Stimulated activated memory B cell treated with anti-CD40 and anti-IgM and Interleukin-4, amounts not matched to agents 10 μg/mL and 1 μg/mL and 100 μg/mL, for 72 hours (primary cell): ENCODE data around the gene BTF3.
"Not testable (repeated sequence)": the region's sequence is repeated elsewhere in the genome, so short reads cannot be mapped to it uniquely, and the experiment has no call there.

Experiments
- ATAC-seq: fragments of 150-1000 bp; cut with Tn5 transposase; 2 replicates; pipeline ENCODE4 v1.10.0; 2021
- H3K27ac Mint-ChIP-seq: one replicate; pipeline ENCODE4 v1.8.0; 2022; ENCODE audit warnings: mild to moderate bottlenecking, mixed read lengths
- H3K27me3 Mint-ChIP-seq: one replicate; pipeline ENCODE4 v1.8.0; 2022; ENCODE audit warnings: mixed read lengths
- H3K36me3 Mint-ChIP-seq: one replicate; pipeline ENCODE4 v1.8.0; 2022; ENCODE audit warnings: mixed read lengths
- H3K4me1 Mint-ChIP-seq: one replicate; pipeline ENCODE4 v1.8.0; 2022; ENCODE audit warnings: mixed read lengths
- H3K4me3 Mint-ChIP-seq: one replicate; pipeline ENCODE4 v1.8.0; 2022; ENCODE audit warnings: mild to moderate bottlenecking, moderate library complexity, mixed read lengths
- H3K9me3 Mint-ChIP-seq: one replicate; pipeline ENCODE4 v1.8.0; 2022; ENCODE audit warnings: mixed read lengths

The BTF3 gene

GRCh38 chr5:73497497-73498056, 665 bp upstream of the BTF3 start:
- Mint-ChIP-seq H3K27ac (peak overlapping the region; percentile 96), H3K4me3 (peak overlapping the region; percentile 99), H3K36me3 (peaks cover 24% of the 10 kb centered on the region), H3K27me3 (peaks cover 10% of the 10 kb centered on the region), H3K4me1 (peaks cover 27% of the 10 kb centered on the region), H3K9me3 (no peaks in the 10 kb centered on the region)
- ATAC-seq = no peak

DNA sequence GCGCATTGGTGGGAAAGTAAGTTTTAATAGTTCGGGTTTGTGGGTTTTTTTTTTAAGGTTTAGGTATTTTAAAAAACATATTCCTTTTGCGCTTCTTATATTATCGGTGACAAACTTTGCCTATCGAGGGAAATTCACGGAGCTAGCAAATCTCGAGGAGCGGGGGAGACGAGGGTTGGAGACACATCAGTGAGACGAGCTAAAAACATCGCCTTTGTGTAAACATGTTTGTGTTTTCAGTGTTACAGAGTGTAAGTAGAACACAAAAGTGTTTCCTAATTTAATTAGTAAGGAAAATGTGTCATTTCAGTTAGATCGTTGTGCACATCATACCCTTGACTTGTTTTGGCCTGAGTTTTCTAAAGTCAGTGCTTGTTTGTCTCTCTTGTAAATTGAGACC, 945 bp downstream of the BTF3 start:
- no peak for ATAC-seq
- H3K27ac Mint-ChIP-seq = peak overlapping the region; percentile 96
- no peaks in the 10 kb centered on the region for H3K9me3 Mint-ChIP-seq
- peaks cover 27% of the 10 kb centered on the region for H3K4me1 Mint-ChIP-seq
- peaks cover 4% of the 10 kb centered on the region for H3K27me3 Mint-ChIP-seq
- H3K36me3 Mint-ChIP-seq = peaks cover 25% of the 10 kb centered on the region
- peak overlapping the region; percentile 99 for H3K4me3 Mint-ChIP-seq

- peaks cover 27% of the 10 kb centered on the region for H3K4me1 Mint-ChIP-seq
- H3K9me3 Mint-ChIP-seq = no peaks in the 10 kb centered on the region
- peaks cover 30% of the 10 kb centered on the region for H3K36me3 Mint-ChIP-seq
- peak overlapping the region; percentile 99 for H3K4me3 Mint-ChIP-seq
- ATAC-seq = no peak
- peak overlapping the region; percentile 96 for H3K27ac Mint-ChIP-seq
- no peaks in the 10 kb centered on the region for H3K27me3 Mint-ChIP-seq
Observed at GRCh38 chr5:73499756-73500155, 1.5 kb downstream of the BTF3 start.

- Mint-ChIP-seq H3K4me3 (no peak overlapping the region), H3K9me3 (no peaks in the 10 kb centered on the region), H3K36me3 (peaks cover 40% of the 10 kb centered on the region), H3K4me1 (peaks cover 27% of the 10 kb centered on the region), H3K27me3 (no peaks in the 10 kb centered on the region), H3K27ac (peak overlapping the region; percentile 38)
- ATAC-seq = no peak
Observed at GRCh38 chr5:73501406-73501805, 3.2 kb downstream of the BTF3 start.

DNA sequence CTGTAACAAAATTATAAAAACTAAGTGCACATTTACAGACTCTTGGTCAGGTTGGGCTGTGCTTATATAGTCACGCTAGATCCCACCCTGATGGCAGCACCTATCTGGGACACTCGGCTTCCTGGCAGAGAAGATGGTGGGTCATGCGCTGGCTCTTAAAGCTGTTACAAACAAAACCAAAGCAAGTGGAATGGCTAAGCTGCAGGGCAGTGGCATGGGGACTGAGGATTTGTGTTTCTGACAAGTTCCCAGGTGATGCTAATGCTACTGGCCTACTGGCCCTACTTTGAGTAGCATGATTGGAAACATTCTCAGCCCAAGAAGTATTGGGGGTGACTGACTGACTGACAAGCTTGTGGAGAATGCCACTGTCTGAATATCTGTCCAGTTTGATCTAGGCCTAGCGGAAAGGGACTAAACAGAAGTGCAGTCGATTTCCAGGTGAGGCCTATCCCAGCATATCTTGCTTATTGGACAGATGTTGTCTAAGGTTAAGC, 8.3 kb downstream of the BTF3 start:
- Mint-ChIP-seq H3K9me3 (no peaks in the 10 kb centered on the region), H3K4me3 (no peak overlapping the region), H3K4me1 (peaks cover 2% of the 10 kb centered on the region), H3K27ac (no peak overlapping the region), H3K27me3 (no peaks in the 10 kb centered on the region), H3K36me3 (peaks cover 28% of the 10 kb centered on the region)
- no peak for ATAC-seq

GRCh38 chr5:73507062-73507461, 8.8 kb downstream of the BTF3 start:
- no peak overlapping the region for H3K4me3 Mint-ChIP-seq
- no peak overlapping the region for H3K27ac Mint-ChIP-seq
- no peaks in the 10 kb centered on the region for H3K4me1 Mint-ChIP-seq
- H3K9me3 Mint-ChIP-seq = no peaks in the 10 kb centered on the region
- no peak for ATAC-seq
- H3K27me3 Mint-ChIP-seq = no peaks in the 10 kb centered on the region
- H3K36me3 Mint-ChIP-seq = peaks cover 26% of the 10 kb centered on the region

GRCh38 chr5:73508521-73508920, 10.3 kb downstream of the BTF3 start:
- not testable (repeated sequence) for H3K9me3 Mint-ChIP-seq, H3K27me3 Mint-ChIP-seq, H3K4me3 Mint-ChIP-seq, H3K4me1 Mint-ChIP-seq, H3K27ac Mint-ChIP-seq
- ATAC-seq = peak; percentile 70
- H3K36me3 Mint-ChIP-seq = peaks cover 26% of the 10 kb centered on the region

DNA sequence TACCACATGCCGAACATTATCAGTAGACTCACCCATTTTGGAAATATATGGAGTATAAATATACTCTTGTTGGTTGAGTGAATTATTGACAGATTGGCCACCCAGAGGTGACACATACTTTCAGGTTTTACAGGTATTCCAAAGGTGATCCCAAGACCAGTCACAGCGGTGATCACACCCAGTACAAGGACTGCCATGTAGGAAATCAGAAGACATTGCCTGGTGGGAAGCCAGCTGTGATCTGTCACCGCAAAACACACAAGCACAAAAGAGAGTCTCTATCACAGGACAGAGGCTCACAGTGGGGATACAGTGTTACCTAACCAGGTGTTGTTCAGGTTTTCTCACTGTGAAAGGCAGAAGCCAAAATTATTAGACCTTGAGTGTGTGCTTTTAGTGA, 15.8 kb downstream of the BTF3 start:
- no peak for ATAC-seq

DNA sequence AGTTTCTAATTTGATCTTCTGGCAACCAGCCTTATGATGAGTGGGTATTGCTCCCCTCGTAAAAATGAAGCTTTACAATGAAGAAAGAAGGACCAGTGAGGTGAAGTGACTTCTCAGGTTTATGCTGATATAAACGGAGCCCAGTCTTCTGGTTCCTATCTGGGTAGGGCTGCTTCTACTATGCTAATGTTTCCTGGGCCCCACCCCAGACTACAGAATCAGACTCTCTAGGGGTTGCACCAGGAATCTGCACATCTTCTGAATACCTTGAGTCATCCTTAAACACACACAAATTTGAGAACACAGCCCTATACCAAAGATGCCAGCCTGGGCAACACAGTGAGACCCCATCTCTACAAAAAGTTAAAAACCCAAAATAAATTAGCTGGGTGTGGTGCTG, 16.2 kb downstream of the BTF3 start:
- no peak overlapping the region for H3K4me3 Mint-ChIP-seq
- no peaks in the 10 kb centered on the region for H3K27me3 Mint-ChIP-seq
- no peaks in the 10 kb centered on the region for H3K9me3 Mint-ChIP-seq
- no peak for ATAC-seq
- no peak overlapping the region for H3K27ac Mint-ChIP-seq
- H3K36me3 Mint-ChIP-seq = no peaks in the 10 kb centered on the region
- peaks cover 4% of the 10 kb centered on the region for H3K4me1 Mint-ChIP-seq

More for the DNA sequence above, 15.8 kb downstream of the BTF3 start:
- Mint-ChIP-seq H3K27ac (no peak overlapping the region), H3K4me3 (no peak overlapping the region), H3K4me1 (no peaks in the 10 kb centered on the region), H3K27me3 (no peaks in the 10 kb centered on the region), H3K36me3 (peaks cover 3% of the 10 kb centered on the region), H3K9me3 (no peaks in the 10 kb centered on the region)

- ATAC-seq = no peak
- Mint-ChIP-seq H3K4me3 (no peak overlapping the region), H3K9me3 (no peaks in the 10 kb centered on the region), H3K27me3 (no peaks in the 10 kb centered on the region), H3K27ac (no peak overlapping the region), H3K36me3 (no peaks in the 10 kb centered on the region), H3K4me1 (peaks cover 10% of the 10 kb centered on the region)
Observed at GRCh38 chr5:73515232-73515631, 17.0 kb downstream of the BTF3 start.

DNA sequence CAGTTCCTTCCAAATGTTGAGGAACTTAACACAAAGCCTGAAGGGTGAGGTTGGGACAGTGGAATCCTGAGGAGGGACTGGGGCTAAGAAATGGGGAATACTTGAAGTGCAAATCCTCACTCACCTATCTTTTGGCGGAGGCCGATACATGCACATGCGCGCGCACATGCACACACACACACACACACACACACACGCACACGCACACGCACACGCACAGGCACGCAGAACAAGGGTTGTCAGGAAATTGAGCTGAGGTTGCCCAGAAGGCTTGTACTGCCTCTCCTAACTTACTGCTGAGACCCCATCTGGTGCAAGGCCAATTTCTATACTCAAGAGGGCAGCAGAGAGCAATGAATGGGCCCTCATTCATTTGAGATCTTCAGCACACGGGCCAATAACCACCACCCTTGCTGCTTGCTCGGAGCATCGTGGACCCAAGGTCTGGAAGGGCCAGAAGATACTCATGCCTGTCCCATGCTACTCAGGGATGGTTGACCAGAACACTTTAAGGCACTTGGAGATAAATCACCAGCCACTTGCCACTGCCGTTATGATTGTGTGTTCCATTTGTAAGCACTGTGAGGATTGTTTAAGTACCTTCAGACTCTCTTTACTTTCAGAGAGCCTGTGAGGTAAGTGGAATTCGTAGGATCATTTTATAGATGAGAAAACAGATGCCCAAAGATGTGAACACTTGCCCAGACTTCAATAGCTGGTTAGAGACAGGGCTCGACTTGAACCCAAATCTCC, 21.5 kb downstream of the BTF3 start:
- ATAC-seq = peak; percentile 93
- H3K27ac Mint-ChIP-seq = no peak overlapping the region
- peaks cover 10% of the 10 kb centered on the region for H3K4me1 Mint-ChIP-seq
- no peaks in the 10 kb centered on the region for H3K9me3 Mint-ChIP-seq
- no peaks in the 10 kb centered on the region for H3K27me3 Mint-ChIP-seq
- H3K36me3 Mint-ChIP-seq = no peaks in the 10 kb centered on the region
- H3K4me3 Mint-ChIP-seq = no peak overlapping the region

GRCh38 chr5:73522989-73523388, 24.7 kb downstream of the BTF3 start:
- Mint-ChIP-seq H3K4me1 (peaks cover 10% of the 10 kb centered on the region), H3K36me3 (no peaks in the 10 kb centered on the region), H3K27me3 (no peaks in the 10 kb centered on the region), H3K9me3 (no peaks in the 10 kb centered on the region), H3K27ac (no peak overlapping the region), H3K4me3 (no peak overlapping the region)
- no peak for ATAC-seq

GRCh38 chr5:73523861-73524260, 25.6 kb downstream of the BTF3 start:
- no peak for ATAC-seq
- H3K27me3 Mint-ChIP-seq = no peaks in the 10 kb centered on the region
- peaks cover 10% of the 10 kb centered on the region for H3K4me1 Mint-ChIP-seq
- H3K9me3 Mint-ChIP-seq = no peaks in the 10 kb centered on the region
- H3K27ac Mint-ChIP-seq = no peak overlapping the region
- H3K36me3 Mint-ChIP-seq = no peaks in the 10 kb centered on the region
- H3K4me3 Mint-ChIP-seq = no peak overlapping the region

GRCh38 chr5:73525606-73526203, 27.5 kb downstream of the BTF3 start:
- Mint-ChIP-seq H3K4me3 (no peak overlapping the region), H3K27ac (no peak overlapping the region), H3K4me1 (no peaks in the 10 kb centered on the region), H3K9me3 (no peaks in the 10 kb centered on the region), H3K27me3 (no peaks in the 10 kb centered on the region), H3K36me3 (no peaks in the 10 kb centered on the region)
- no peak for ATAC-seq

- Mint-ChIP-seq H3K9me3 (no peaks in the 10 kb centered on the region), H3K27ac (no peak overlapping the region), H3K36me3 (no peaks in the 10 kb centered on the region), H3K4me3 (no peak overlapping the region), H3K4me1 (no peaks in the 10 kb centered on the region), H3K27me3 (peaks cover 11% of the 10 kb centered on the region)
- ATAC-seq = no peak
Observed at GRCh38 chr5:73528248-73528647, 30.0 kb downstream of the BTF3 start.

DNA sequence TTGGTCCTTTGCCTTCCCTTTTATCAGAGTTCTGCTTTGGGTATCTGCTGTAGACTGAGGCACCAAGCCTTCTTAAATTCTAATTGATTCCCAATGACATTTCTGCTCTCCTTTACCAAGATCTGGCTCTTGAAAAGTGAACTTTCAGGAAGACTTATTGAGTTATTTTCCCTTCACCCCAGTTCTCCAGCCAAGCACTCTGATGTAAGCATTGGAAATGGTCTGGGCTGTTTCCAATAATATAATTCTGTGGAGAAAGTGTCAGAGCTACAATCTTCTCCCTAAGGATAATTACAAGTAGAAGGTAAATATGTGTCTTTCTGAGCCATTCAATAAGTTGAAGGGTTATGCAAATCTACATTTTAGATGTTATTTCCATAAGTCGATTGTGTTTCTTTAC, 30.8 kb downstream of the BTF3 start:
- Mint-ChIP-seq H3K4me1 (no peaks in the 10 kb centered on the region), H3K27me3 (peaks cover 11% of the 10 kb centered on the region), H3K9me3 (no peaks in the 10 kb centered on the region), H3K4me3 (no peak overlapping the region), H3K27ac (no peak overlapping the region), H3K36me3 (no peaks in the 10 kb centered on the region)
- ATAC-seq = no peak
